Measurements from ENCODE around the gene SLC16A8. TPM values are rescaled to one million over a fixed set of nuclear protein-coding genes. Genes with fewer than 3 reads are reported as not detected.

The SLC16A8 gene
- polyA plus RNA-seq, 1 experiment: not detected

GRCh38 chr22:38082986-38083710 lies 836 bp downstream of the SLC16A8 start:
- CTCF ChIA-PET: no interaction called here
- H3K27me3 ChIP-seq (ENCODE audit: control insufficient read depth, insufficient read depth, low read length): peaks cover 48% of the 10 kb centered on the region
- POLR2A ChIA-PET: no interaction called here
- H3K27ac ChIP-seq (ENCODE audit: low read depth, low read length): no peak overlapping the region
- DNase-seq (ENCODE audit: low read depth, low spot score): no peak
- H3K9me3 ChIP-seq (ENCODE audit: control insufficient read depth, insufficient read depth, low read length): no peaks in the 10 kb centered on the region; the same call in 1 of the 2 replicates
- no peak overlapping the region for H3K4me3 ChIP-seq (ENCODE audit: low read depth, low read length)
- no peak for TF ChIP-seq CTCF (IDR thresholded peaks at IDR 0.05; ENCODE audit: low read depth, low read length)

GRCh38 chr22:38081941-38082828 lies 1.8 kb downstream of the SLC16A8 start:
- CTCF ChIA-PET: no interaction called here
- TF ChIP-seq CTCF (IDR thresholded peaks at IDR 0.05; ENCODE audit: low read depth, low read length): no peak
- no peak for DNase-seq (ENCODE audit: low read depth, low spot score)
- Histone ChIP-seq H3K4me3 (ENCODE audit: low read depth, low read length) (no peak overlapping the region), H3K9me3 (ENCODE audit: control insufficient read depth, insufficient read depth, low read length) (no peaks in the 10 kb centered on the region; the same call in 1 of the 2 replicates), H3K27ac (ENCODE audit: low read depth, low read length) (no peak overlapping the region), H3K27me3 (ENCODE audit: control insufficient read depth, insufficient read depth, low read length) (peaks cover 43% of the 10 kb centered on the region)
- POLR2A ChIA-PET: no interaction called here

- DNase-seq (ENCODE audit: low read depth, low spot score): no peak
- POLR2A ChIA-PET: no interaction called here
- CTCF ChIA-PET: no interaction called here
- Histone ChIP-seq H3K27me3 (ENCODE audit: control insufficient read depth, insufficient read depth, low read length) (peaks cover 43% of the 10 kb centered on the region), H3K9me3 (ENCODE audit: control insufficient read depth, insufficient read depth, low read length) (no peaks in the 10 kb centered on the region; the same call in 1 of the 2 replicates), H3K4me3 (ENCODE audit: low read depth, low read length) (no peak overlapping the region; the same call in 1 of the 2 replicates), H3K27ac (ENCODE audit: low read depth, low read length) (no peak overlapping the region)
- TF ChIP-seq CTCF (IDR thresholded peaks at IDR 0.05; ENCODE audit: low read depth, low read length): no peak
Observed at GRCh38 chr22:38081636-38081940, 2.4 kb downstream of the SLC16A8 start.

GRCh38 chr22:38080850-38081635 lies 2.9 kb downstream of the SLC16A8 start:
- Histone ChIP-seq H3K9me3 (ENCODE audit: control insufficient read depth, insufficient read depth, low read length) (no peaks in the 10 kb centered on the region; the same call in 1 of the 2 replicates), H3K27ac (ENCODE audit: low read depth, low read length) (no peak overlapping the region), H3K4me3 (ENCODE audit: low read depth, low read length) (peak overlapping the region; percentile 41), H3K27me3 (ENCODE audit: control insufficient read depth, insufficient read depth, low read length) (peaks cover 43% of the 10 kb centered on the region)
- ChIA-PET CTCF (interaction anchor here (0.6 kb wide), 1 partner anchor 394 kb away, joined by 5 read pairs; no protein-coding TSS in a partner anchor), POLR2A (interaction anchor here (0.5 kb wide), 1 partner anchor 527 kb away, joined by 7 read pairs; no protein-coding TSS in a partner anchor)
- no peak for TF ChIP-seq CTCF (IDR thresholded peaks at IDR 0.05; ENCODE audit: low read depth, low read length)
- DNase-seq (ENCODE audit: low read depth, low spot score): no peak

All from AG04450 (cell line).